Measurements from ENCODE around the gene SIK2. TPM values are rescaled to one million over a fixed set of nuclear protein-coding genes. Genes with fewer than 3 reads are reported as not detected.

The SIK2 gene
- total RNA-seq, 1 donor from 2014 or later, result 9.9 TPM

GRCh38 chr11:111607751-111608150 lies 5.5 kb downstream of the SIK2 start:
- Mint-ChIP-seq H3K27ac (no peak overlapping the region), H3K4me3 (ENCODE audit: low read depth) (no peak overlapping the region), H3K36me3 (ENCODE audit: low read depth) (no peaks in the 10 kb centered on the region), H3K4me1 (ENCODE audit: low read depth) (peaks cover 21% of the 10 kb centered on the region), H3K27me3 (ENCODE audit: low read depth) (no peaks in the 10 kb centered on the region), H3K9me3 (no peaks in the 10 kb centered on the region)
- no peak for DNase-seq (ENCODE audit: low spot score)
- intact Hi-C loops (cut with micrococcal nuclease), result loop anchor here (10.0 kb wide), 2 partner anchors 87 to 477 kb away; partner anchors contain the start of genes SDHD and TIMM8B

GRCh38 chr11:111612224-111612623 lies 10.0 kb downstream of the SIK2 start:
- Mint-ChIP-seq H3K4me3 (ENCODE audit: low read depth) (no peak overlapping the region), H3K9me3 (no peaks in the 10 kb centered on the region), H3K36me3 (ENCODE audit: low read depth) (peaks cover under 1% of the 10 kb centered on the region), H3K4me1 (ENCODE audit: low read depth) (no peaks in the 10 kb centered on the region), H3K27me3 (ENCODE audit: low read depth) (no peaks in the 10 kb centered on the region), H3K27ac (no peak overlapping the region)
- DNase-seq (ENCODE audit: low spot score), result no peak
- intact Hi-C loops (cut with micrococcal nuclease), result no loop called here

- H3K27ac Mint-ChIP-seq, result no peak overlapping the region
- peaks cover 11% of the 10 kb centered on the region for H3K36me3 Mint-ChIP-seq (ENCODE audit: low read depth)
- no peaks in the 10 kb centered on the region for H3K27me3 Mint-ChIP-seq (ENCODE audit: low read depth)
- no peaks in the 10 kb centered on the region for H3K4me1 Mint-ChIP-seq (ENCODE audit: low read depth)
- H3K9me3 Mint-ChIP-seq, result no peaks in the 10 kb centered on the region
- H3K4me3 Mint-ChIP-seq (ENCODE audit: low read depth), result no peak overlapping the region
- intact Hi-C loops (cut with micrococcal nuclease), result no loop called here
- DNase-seq (ENCODE audit: low spot score), result no peak
Measured at GRCh38 chr11:111617286-111617685, 15.0 kb downstream of the SIK2 start.

GRCh38 chr11:111620518-111620917 lies 18.3 kb downstream of the SIK2 start:
- peaks cover 40% of the 10 kb centered on the region for H3K36me3 Mint-ChIP-seq (ENCODE audit: low read depth)
- no peak overlapping the region for H3K27ac Mint-ChIP-seq
- H3K27me3 Mint-ChIP-seq (ENCODE audit: low read depth), result no peaks in the 10 kb centered on the region
- H3K4me1 Mint-ChIP-seq (ENCODE audit: low read depth), result no peaks in the 10 kb centered on the region
- H3K4me3 Mint-ChIP-seq (ENCODE audit: low read depth), result no peak overlapping the region
- peaks cover 8% of the 10 kb centered on the region for H3K9me3 Mint-ChIP-seq
- no peak for DNase-seq (ENCODE audit: low spot score)
- intact Hi-C loops (cut with micrococcal nuclease), result no loop called here

- H3K9me3 Mint-ChIP-seq, result peaks cover 8% of the 10 kb centered on the region
- H3K27me3 Mint-ChIP-seq (ENCODE audit: low read depth), result no peaks in the 10 kb centered on the region
- no peak for DNase-seq (ENCODE audit: low spot score)
- H3K27ac Mint-ChIP-seq, result no peak overlapping the region
- intact Hi-C loops (cut with micrococcal nuclease), result no loop called here
- H3K36me3 Mint-ChIP-seq (ENCODE audit: low read depth), result peaks cover 34% of the 10 kb centered on the region
- no peak overlapping the region for H3K4me3 Mint-ChIP-seq (ENCODE audit: low read depth)
- H3K4me1 Mint-ChIP-seq (ENCODE audit: low read depth), result no peaks in the 10 kb centered on the region
Measured at GRCh38 chr11:111623527-111624030, 21.3 kb downstream of the SIK2 start.

- Mint-ChIP-seq H3K27ac (no peak overlapping the region), H3K36me3 (ENCODE audit: low read depth) (peaks cover 39% of the 10 kb centered on the region), H3K4me1 (ENCODE audit: low read depth) (peaks cover 4% of the 10 kb centered on the region), H3K27me3 (ENCODE audit: low read depth) (no peaks in the 10 kb centered on the region), H3K9me3 (peaks cover 11% of the 10 kb centered on the region), H3K4me3 (ENCODE audit: low read depth) (no peak overlapping the region)
- intact Hi-C loops (cut with micrococcal nuclease), result no loop called here
- DNase-seq (ENCODE audit: low spot score), result no peak
Measured at GRCh38 chr11:111624608-111625007, 22.4 kb downstream of the SIK2 start.

- Mint-ChIP-seq H3K27me3 (ENCODE audit: low read depth) (no peaks in the 10 kb centered on the region), H3K36me3 (ENCODE audit: low read depth) (peaks cover 36% of the 10 kb centered on the region), H3K9me3 (peaks cover 12% of the 10 kb centered on the region), H3K4me3 (ENCODE audit: low read depth) (no peak overlapping the region), H3K27ac (no peak overlapping the region), H3K4me1 (ENCODE audit: low read depth) (peaks cover 4% of the 10 kb centered on the region)
- intact Hi-C loops (cut with micrococcal nuclease), result no loop called here
- DNase-seq (ENCODE audit: low spot score), result no peak
Measured at GRCh38 chr11:111627591-111627990, 25.3 kb downstream of the SIK2 start.

- no peak overlapping the region for H3K27ac Mint-ChIP-seq
- H3K27me3 Mint-ChIP-seq (ENCODE audit: low read depth), result no peaks in the 10 kb centered on the region
- H3K9me3 Mint-ChIP-seq, result peaks cover 6% of the 10 kb centered on the region
- DNase-seq (ENCODE audit: low spot score), result no peak
- peaks cover 19% of the 10 kb centered on the region for H3K36me3 Mint-ChIP-seq (ENCODE audit: low read depth)
- intact Hi-C loops (cut with micrococcal nuclease), result no loop called here
- H3K4me1 Mint-ChIP-seq (ENCODE audit: low read depth), result peaks cover 14% of the 10 kb centered on the region
- H3K4me3 Mint-ChIP-seq (ENCODE audit: low read depth), result no peak overlapping the region
Measured at GRCh38 chr11:111629499-111629898, 27.2 kb downstream of the SIK2 start.

- no peak for DNase-seq (ENCODE audit: low spot score)
- no peak overlapping the region for H3K4me3 Mint-ChIP-seq (ENCODE audit: low read depth)
- H3K4me1 Mint-ChIP-seq (ENCODE audit: low read depth), result peaks cover 23% of the 10 kb centered on the region
- H3K9me3 Mint-ChIP-seq, result peaks cover 6% of the 10 kb centered on the region
- H3K27ac Mint-ChIP-seq, result no peak overlapping the region
- no peaks in the 10 kb centered on the region for H3K27me3 Mint-ChIP-seq (ENCODE audit: low read depth)
- H3K36me3 Mint-ChIP-seq (ENCODE audit: low read depth), result peaks cover 8% of the 10 kb centered on the region
- intact Hi-C loops (cut with micrococcal nuclease), result no loop called here
Measured at GRCh38 chr11:111631024-111631665, 28.9 kb downstream of the SIK2 start.

- Mint-ChIP-seq H3K4me1 (ENCODE audit: low read depth) (peaks cover 24% of the 10 kb centered on the region), H3K27me3 (ENCODE audit: low read depth) (no peaks in the 10 kb centered on the region), H3K36me3 (ENCODE audit: low read depth) (peaks cover 12% of the 10 kb centered on the region), H3K27ac (no peak overlapping the region), H3K9me3 (peaks cover 6% of the 10 kb centered on the region), H3K4me3 (ENCODE audit: low read depth) (no peak overlapping the region)
- DNase-seq (ENCODE audit: low spot score), result no peak
- intact Hi-C loops (cut with micrococcal nuclease), result no loop called here
Measured at GRCh38 chr11:111631666-111632039, 29.4 kb downstream of the SIK2 start.

GRCh38 chr11:111632516-111633220 lies 30.4 kb downstream of the SIK2 start:
- Mint-ChIP-seq H3K36me3 (ENCODE audit: low read depth) (peaks cover 13% of the 10 kb centered on the region), H3K9me3 (peaks cover 6% of the 10 kb centered on the region), H3K4me3 (ENCODE audit: low read depth) (no peak overlapping the region), H3K27me3 (ENCODE audit: low read depth) (no peaks in the 10 kb centered on the region), H3K27ac (no peak overlapping the region), H3K4me1 (ENCODE audit: low read depth) (peaks cover 24% of the 10 kb centered on the region)
- intact Hi-C loops (cut with micrococcal nuclease), result no loop called here
- DNase-seq (ENCODE audit: low spot score), result no peak

- no peak overlapping the region for H3K4me3 Mint-ChIP-seq (ENCODE audit: low read depth)
- no peak overlapping the region for H3K27ac Mint-ChIP-seq
- DNase-seq (ENCODE audit: low spot score), result no peak
- H3K4me1 Mint-ChIP-seq (ENCODE audit: low read depth), result peaks cover 28% of the 10 kb centered on the region
- intact Hi-C loops (cut with micrococcal nuclease), result no loop called here
- no peaks in the 10 kb centered on the region for H3K27me3 Mint-ChIP-seq (ENCODE audit: low read depth)
- peaks cover 18% of the 10 kb centered on the region for H3K36me3 Mint-ChIP-seq (ENCODE audit: low read depth)
- H3K9me3 Mint-ChIP-seq, result peaks cover 6% of the 10 kb centered on the region
Measured at GRCh38 chr11:111633248-111633647, 31.0 kb downstream of the SIK2 start.

GRCh38 chr11:111633756-111634362 lies 31.6 kb downstream of the SIK2 start:
- no peaks in the 10 kb centered on the region for H3K27me3 Mint-ChIP-seq (ENCODE audit: low read depth)
- H3K4me3 Mint-ChIP-seq (ENCODE audit: low read depth), result no peak overlapping the region
- peaks cover 19% of the 10 kb centered on the region for H3K36me3 Mint-ChIP-seq (ENCODE audit: low read depth)
- peaks cover 6% of the 10 kb centered on the region for H3K9me3 Mint-ChIP-seq
- no peak overlapping the region for H3K27ac Mint-ChIP-seq
- peaks cover 29% of the 10 kb centered on the region for H3K4me1 Mint-ChIP-seq (ENCODE audit: low read depth)
- intact Hi-C loops (cut with micrococcal nuclease), result no loop called here
- no peak for DNase-seq (ENCODE audit: low spot score)

Measured in activated T-helper 2 cell treated with anti-CD3 and anti-CD28 coated beads, Interferon-gamma antibody, Interleukin-2, Interleukin-4, amounts not matched to agents 10 μg/mL and 5 μg/mL and 100 μg/mL, durations not matched to agents 14 hours and 24 hours and 36 hours (primary cell).